PC-3 (cell line): ENCODE results near the gene TJAP1.

ENCODE experiments used
- EZH2 ChIP-seq: fragments of 300-600 bp; sonication (generic); IDR thresholded peaks from one replicate; pipeline ENCODE4 v1.6.1; 2017; ENCODE audit warnings: antibody characterized with exemption, mild to moderate bottlenecking, low read length; ENCODE audit not compliant: unreplicated experiment
- EZH2phosphoT487 ChIP-seq: fragments of 300-600 bp; sonication (generic); IDR thresholded peaks from 2 replicates; pipeline ENCODE4 v1.6.1; 2018; ENCODE audit warnings: mild to moderate bottlenecking, antibody characterized with exemption, low read length, borderline replicate concordance
- TF ChIP-seq, protein P1 (sequence below): fragments of 300-600 bp; sonication (generic); conservative IDR thresholded peaks from 2 replicates; pipeline ENCODE4 v1.5.1; 2017; ENCODE audit warnings: antibody characterized with exemption, low read depth, mild to moderate bottlenecking, low read length

DNA sequence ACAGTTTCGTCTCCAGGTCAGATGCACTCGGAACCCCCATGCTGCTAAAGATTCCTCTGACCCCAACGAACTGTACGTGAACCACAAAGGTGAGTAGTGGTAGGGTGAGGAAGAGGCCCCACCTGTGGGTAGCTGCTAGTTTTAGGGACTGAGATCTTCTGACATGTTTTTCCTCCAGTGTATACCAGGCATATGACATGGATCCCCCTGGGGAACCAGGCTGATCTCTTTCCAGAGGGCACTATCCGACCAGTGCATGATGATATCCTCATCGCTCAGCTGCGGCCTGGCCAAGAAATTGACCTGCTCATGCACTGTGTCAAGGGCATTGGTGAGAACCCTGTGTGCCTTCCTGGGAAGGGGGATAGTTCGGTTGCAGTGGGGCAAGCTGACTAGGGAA lies 42.7 kb downstream of the TJAP1 start:
- TF ChIP-seq, protein P1, sequence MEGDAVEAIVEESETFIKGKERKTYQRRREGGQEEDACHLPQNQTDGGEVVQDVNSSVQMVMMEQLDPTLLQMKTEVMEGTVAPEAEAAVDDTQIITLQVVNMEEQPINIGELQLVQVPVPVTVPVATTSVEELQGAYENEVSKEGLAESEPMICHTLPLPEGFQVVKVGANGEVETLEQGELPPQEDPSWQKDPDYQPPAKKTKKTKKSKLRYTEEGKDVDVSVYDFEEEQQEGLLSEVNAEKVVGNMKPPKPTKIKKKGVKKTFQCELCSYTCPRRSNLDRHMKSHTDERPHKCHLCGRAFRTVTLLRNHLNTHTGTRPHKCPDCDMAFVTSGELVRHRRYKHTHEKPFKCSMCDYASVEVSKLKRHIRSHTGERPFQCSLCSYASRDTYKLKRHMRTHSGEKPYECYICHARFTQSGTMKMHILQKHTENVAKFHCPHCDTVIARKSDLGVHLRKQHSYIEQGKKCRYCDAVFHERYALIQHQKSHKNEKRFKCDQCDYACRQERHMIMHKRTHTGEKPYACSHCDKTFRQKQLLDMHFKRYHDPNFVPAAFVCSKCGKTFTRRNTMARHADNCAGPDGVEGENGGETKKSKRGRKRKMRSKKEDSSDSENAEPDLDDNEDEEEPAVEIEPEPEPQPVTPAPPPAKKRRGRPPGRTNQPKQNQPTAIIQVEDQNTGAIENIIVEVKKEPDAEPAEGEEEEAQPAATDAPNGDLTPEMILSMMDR, result no peak
- no peak for TF ChIP-seq EZH2
- no peak for TF ChIP-seq EZH2phosphoT487
